DMS153 treated with DMSO at 0.1 percent for 48 hours (cell line): ENCODE data around the gene SCN1B.

ENCODE experiments used
- DNase-seq: peaks from one replicate; lab custom pipeline; 2025; ENCODE audit not compliant: unreplicated experiment; lab: John Stamatoyannopoulos, UW

SCN1B gene

DNA sequence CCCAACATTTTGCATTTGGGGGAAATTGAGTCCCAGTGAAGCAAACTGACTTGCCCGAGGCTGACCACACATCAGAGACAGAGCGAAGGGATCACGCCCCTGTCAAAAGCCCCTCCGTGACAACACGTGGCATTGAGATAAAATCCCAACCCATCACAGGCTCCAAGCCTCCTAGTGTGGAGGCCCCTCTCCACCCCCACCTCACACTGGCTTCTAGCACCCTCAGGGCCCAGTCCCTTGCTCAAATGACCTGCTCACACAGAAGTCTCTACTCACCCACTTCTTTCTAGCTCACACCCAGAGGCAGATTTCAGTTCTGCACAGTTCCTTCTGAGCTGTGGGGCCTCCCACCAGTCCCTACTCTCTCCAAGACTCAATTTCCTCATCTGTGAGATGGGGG, 21.5 kb downstream of the SCN1B start:
- DNase-seq: no peak

DNA sequence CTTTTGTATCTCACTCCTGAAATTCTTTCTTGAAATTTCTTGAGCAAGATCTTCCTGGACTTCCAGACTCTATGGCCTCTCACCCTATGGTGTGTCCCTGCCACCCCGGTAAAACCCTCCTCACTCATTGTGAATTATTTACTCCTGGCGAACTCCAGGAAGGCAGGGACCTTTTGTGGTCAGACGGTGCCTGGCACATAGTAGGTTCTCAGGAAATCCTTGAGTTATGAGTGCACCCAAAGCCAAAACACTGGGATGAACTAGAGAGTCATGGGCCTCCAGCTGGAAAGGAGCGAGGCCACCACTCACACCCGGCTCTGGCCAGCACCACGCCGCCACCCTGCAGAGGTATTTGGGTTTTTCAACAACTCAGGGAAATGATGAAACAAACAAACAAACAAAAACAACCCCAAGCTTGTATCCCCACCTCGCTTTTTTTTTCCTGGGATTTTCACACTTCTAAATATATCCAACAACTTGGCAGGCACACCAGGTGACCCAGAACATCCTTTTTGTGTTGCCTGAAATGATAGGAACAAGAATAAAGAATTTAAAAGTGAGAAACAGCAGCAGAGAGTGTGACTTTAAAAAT, 22.4 kb downstream of the SCN1B start:
- DNase-seq: no peak

DNA sequence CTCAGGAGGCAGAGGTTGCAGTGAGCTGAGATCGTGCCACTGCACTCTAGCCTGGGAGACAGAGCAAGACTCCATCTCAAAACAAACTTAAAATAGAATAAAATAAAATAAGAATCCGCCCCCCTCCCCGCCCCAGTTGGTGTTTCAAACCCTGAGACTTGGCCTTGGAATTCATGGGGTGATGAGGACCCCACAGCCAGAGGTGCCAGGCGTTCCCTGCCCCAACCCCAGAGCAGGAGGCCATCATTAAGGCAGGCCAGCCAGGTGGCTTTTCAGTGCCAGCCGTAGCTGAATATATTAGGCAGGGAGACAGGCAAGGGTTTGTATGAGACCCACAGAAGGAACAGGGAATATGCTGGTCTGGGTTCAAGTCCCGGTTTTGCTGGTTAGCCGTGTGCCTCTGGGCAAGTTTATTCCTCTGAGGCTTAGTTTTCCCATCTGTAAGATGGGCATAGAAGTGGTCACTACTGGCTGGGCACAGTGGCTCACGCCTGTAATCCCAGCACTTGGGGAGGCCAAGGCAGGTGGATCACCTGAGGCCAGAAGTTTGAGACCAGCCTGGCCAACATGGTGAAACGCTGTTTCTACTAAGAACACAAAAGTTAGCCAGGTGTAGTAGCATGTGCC, 23.5 kb downstream of the SCN1B start:
- no peak for DNase-seq

- no peak for DNase-seq
Observed at GRCh38 chr19:35054626-35055025, 24.4 kb downstream of the SCN1B start.

DNA sequence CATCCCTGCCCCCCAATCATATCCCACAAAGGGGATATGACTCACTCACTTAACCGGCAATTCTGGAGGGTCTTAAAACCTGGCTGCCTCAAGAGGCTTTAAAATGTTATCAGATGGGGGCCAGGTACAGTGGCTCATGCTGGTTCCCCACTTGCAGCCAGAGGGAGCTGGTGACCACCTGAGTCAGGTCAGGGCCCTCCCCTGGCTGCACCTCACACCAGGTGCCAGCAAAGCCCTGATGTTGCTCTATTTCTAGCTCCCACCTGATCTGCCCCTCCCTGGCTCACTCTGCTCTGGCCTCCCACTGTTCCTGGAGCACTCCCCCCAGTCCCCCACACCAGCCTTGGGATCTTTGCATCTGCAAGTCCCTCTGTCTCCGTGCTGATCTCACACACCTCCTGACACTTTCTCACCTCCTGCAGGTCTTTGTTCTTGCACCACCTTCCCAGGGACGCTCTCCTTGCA, 25.5 kb downstream of the SCN1B start:
- no peak for DNase-seq

DNA sequence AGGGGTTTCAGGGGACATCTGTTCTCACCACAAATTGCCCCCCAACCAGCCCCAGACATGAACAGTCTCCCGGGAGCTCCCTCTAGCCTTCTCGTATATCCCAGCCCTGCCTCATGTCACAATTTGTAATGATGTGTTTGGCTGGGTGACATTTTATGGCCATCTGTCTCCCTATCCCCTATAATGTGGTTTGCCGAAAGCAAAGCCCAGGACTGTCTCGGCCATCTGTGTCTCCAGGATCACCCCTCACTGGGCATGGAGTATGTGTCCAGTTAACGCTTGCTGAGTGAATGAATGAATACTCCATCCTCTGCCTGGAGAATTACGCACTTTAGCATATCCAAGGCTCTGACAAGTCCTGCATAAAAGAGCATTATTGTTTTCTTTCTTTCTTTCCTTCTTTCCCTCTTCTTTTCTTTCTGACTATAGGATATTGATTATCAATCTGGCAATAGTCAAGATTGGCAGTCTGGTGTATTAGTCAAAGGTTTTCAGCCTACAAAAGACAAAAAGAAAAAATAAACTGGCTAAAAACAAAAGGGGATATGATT, 26.3 kb downstream of the SCN1B start:
- no peak for DNase-seq

- DNase-seq: no peak
Observed at GRCh38 chr19:35058370-35058769, 28.1 kb downstream of the SCN1B start.

DNA sequence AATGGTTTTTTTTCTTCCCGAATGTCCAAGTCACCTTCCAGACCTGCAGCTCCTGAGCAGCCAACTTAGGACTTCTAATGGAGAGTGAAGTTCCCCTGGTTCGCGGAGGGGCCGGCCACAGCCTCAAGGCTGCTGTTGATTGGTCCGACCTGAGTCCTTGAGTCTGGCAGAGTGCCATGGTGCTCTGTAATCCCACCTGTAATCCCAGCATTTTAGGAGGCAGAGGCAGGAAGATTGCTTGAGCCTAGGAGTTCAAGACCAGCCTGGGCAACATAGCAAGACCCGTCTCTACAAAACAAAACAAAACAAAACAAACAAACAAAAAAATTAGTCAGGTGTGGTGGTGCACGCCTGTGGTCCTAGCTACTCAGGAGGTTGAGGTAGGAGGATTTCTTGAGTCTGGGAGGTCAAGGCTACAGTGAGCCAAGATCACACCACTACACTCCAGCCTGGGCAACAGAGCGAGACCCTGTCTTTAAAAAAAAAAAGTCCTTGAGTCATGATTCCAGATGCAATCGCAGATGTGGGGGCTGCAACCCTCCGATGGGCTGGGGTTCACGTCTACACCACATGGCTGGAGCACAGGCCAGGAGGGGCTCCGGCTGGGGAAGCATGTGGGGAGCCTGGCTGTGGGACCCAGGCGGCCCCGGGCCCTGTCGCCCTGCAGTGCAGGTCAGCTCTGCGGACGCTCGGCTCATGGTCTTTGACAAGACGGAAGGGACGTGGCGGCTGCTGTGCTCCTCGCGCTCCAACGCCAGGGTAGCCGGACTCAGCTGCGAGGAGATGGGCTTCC, 28.9 kb downstream of the SCN1B start:
- no peak for DNase-seq

DNA sequence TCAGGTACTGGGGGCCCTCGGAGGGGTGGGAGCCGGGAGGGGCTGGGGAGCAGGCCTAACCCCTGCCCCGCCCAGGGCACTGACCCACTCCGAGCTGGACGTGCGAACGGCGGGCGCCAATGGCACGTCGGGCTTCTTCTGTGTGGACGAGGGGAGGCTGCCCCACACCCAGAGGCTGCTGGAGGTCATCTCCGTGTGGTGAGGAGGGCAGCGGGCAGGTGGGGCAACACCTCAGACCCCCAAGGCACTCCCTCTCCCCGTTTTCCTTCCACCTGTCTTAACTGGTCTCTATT, 29.5 kb downstream of the SCN1B start:
- DNase-seq: no peak

- no peak for DNase-seq
Observed at GRCh38 chr19:35060160-35060855, 30.0 kb downstream of the SCN1B start.

DNA sequence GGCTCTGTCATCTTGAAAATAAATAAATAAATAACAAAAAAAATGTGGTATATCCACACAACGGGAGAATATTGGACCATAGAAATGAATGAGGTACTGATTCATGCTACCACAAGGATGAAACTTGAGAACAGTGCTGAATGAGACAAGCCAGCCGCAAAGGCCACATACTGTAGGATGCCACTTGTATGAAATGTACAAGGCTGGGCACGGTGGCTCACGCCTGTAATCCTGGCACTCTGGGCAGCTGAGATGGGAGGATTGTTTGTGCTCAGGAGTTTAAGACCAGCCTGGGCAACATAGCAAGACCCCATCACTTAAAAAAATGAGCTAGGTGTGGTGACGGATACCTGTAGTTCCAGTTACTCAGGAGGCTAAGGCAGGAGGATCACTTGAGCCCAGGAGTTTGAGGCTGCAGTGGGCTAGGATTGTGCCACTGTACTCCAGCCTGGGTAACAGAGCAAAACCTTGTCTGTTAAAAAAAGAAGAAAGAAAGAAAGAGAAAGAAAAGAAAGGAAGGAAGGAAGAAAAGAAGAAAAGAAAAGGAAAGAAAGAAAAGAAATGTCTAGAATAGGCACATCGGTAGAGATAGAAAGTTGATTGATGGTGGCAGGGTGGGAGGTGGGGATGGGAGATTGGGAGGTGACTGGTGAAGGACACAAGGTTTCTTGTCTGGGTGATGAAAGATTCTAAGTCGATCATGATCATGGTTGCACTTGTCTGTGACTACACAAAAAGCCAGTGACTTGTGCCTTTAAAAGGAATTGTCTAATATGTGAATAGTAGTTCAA, 31.5 kb downstream of the SCN1B start:
- DNase-seq: no peak

DNA sequence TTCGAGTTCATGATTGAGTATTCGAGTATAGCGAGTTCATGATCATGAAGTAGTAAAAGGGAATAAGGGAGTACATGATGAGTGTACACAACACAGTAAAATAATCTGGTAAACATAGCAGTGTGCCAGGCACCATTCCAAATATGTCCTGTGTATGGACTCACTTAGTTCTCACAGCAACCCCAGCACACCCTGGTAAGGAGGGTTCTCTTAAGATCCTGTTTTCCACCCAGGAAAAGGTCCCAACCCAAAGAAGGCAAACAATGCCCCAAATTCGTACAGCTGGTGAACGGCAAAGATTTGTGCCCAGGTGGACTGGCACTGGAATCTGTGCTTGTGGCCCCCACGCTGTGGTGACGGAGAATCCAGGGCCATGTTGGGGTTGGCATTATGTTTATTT, 32.7 kb downstream of the SCN1B start:
- no peak for DNase-seq

DNA sequence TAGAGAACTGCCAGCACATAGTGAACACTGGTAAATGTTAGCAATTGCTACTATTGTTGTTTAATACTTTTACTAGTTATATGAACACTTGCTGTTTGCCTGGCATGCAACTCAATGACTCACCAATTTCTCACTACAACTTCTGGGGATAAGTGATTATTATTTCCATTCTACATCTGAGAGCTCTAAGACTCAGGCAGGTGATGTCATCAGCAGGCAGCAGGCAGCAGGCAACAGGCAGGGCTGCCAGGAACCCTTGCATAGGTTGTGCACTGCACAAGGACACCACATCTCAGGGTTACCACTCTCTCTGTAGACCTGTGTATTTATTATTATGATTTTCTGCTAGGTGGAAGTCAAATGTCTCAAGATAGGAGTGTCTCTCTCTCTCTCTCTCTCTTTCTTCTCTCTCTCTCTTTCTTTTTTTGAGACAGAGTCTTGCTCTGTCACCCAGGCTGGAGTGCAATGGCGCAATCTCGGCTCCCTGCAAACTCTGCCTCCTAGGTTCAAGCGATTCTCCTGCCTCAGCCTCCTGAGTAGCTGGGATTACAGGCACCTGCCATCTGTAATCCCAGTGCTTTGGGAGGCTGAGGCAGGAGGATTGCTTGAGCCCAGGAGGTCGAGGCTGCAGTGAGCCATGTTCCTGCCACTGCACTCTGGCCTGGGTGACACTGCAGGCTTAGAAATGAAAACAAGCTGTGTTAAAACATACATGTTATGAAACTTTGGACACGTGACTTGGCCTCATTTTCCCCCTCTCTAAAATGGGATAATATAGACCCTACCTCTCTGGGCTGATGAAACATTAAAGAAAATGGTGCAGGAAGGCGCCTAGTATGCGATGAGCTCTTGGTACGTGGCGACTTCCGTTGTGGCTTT, 33.9 kb downstream of the SCN1B start:
- no peak for DNase-seq

- DNase-seq: no peak
Observed at GRCh38 chr19:35065574-35065973, 35.3 kb downstream of the SCN1B start.

DNA sequence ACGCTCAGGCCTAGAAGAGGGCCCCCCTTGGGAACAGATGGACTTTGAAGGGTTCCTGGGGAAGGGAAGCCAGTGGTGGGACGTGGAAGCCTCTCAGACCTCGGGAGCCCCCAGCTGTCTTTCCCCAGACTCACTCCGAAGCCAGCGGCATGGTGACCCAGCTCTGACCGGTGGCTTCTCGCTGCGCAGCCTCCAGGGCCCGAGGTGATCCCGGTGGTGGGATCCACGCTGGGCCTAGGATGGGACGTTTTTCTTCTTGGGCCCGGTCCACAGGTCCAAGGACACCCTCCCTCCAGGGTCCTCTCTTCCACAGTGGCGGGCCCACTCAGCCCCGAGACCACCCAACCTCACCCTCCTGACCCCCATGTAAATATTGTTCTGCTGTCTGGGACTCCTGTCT, 35.9 kb downstream of the SCN1B start:
- DNase-seq: no peak

DNA sequence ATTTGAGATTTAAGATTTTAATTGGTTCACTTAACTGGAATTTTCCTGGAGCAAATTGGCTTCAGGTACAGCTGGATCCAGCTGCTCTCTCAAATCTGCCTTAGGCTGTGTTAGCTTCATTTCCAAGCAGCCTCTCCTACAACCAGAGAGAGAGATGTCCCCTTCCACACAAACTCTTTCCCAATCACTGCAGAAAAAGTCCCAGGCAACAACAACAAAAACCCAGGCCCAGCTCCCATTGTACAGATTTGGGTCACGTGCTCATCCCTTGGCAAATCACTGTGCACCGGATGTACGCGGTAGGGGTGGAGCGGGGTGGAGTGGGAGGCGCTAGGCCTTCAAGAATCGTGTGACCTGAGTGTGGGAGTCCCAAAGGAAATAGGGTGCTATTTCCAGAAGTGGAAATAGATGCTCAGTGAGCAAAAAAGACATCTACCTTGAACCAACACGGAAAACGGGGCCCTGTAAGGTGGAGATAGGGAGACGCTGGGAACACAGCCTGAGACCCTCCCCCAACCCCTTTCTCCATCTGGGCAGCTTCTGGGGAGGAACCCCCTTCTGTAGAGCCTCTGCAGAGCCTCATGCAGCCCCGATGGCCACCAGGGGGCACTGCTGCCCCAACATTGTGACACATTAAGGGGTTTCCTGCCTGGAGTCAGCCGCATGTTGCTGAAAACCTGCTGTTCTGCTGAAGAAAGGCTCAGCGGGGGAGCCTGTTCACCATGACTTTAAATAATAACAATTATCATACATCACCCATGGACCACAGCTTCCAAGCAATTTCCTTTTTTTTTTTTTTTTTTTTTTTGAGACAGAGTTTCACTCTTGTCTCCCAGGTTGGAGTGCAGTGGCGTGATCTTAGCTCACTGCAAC, 36.7 kb downstream of the SCN1B start:
- peak; percentile 55 for DNase-seq

GRCh38 chr19:35068941-35069634, 38.8 kb downstream of the SCN1B start:
- no peak for DNase-seq

DNA sequence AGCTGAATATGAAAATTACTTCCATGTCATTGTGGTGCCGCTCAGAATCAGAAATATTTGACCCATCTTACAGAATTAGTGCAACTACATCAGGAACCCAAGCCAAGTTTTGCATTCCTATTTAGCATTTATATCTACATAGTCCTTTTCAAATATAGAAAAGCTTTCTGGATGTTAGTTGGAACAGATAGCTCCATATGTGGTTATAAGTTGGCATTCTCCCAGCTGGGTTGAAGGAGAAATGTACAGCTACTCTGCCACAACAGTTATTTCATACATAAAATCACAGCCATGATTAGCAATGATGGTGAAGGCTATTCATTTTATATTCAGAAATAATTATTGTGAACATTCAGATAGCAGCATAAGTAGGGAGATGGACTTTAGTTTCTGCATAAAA, 39.4 kb downstream of the SCN1B start:
- DNase-seq: no peak
